22Rv1 (cell line): ENCODE results near the gene TXNRD2.

Experiments used
- CTCF ChIP-seq: fragments of 450-650 bp; IDR thresholded peaks from 2 replicates; pipeline ENCODE4 v1.5.1; 2017; ENCODE audit warnings: mild to moderate bottlenecking
- ZFX ChIP-seq: fragments of 450-650 bp; IDR thresholded peaks from 2 replicates; pipeline ENCODE4 v1.6.1; 2017; ENCODE audit warnings: antibody characterized with exemption, borderline replicate concordance

GRCh38 chr22:19850763-19851109, 90.9 kb downstream of the TXNRD2 start:
- TF ChIP-seq CTCF (no peak), ZFX (no peak)
